Pancreas (tissue), 10 donors: ENCODE measurements around the gene FKBP6. TPM values are rescaled to one million over a fixed set of nuclear protein-coding genes. Genes with fewer than 3 reads are reported as not detected.
A peak's percentile ranks its signal among the peaks of the same experiment; 100 is the strongest.
"Not testable (repeated sequence)": the region's sequence is repeated elsewhere in the genome, so short reads cannot be mapped to it uniquely, and the experiment has no call there.

ENCODE experiments used
- ATAC-seq, 4 donors: fragments of 200-7000 bp; cut with Tn5 transposase; one replicate each; pipeline versions ENCODE4 v1.8.0 to v1.9.1; 2020; ENCODE audit warnings: mild to moderate bottlenecking in 4 of 4, moderate library complexity in 4 of 4
- DNase-seq, 6 donors: peaks; one replicate each; pipeline ENCODE4 v3.0.0-alpha.2; 2020
- FAIRE-seq: peaks from 2 replicates; lab custom pipeline; 2012; peaks lifted over from hg19 to GRCh38; lab: Jason Lieb, UNC
- H3K27ac ChIP-seq, 4 donors: fragments of 200-600 bp; sonication (generic); 1 replicate in 3 of 4; 2 replicates in 1 of 4; pipeline versions ENCODE4 v1.5.0 to v1.8.0; 2020
- H3K27me3 ChIP-seq, 4 donors: fragments of 200-600 bp; one replicate each; pipeline ENCODE4 v1.8.0; 2021
- H3K36me3 ChIP-seq, 3 donors: fragments of 200-600 bp; sonication (generic) in 1 of 3; one replicate each; pipeline versions ENCODE4 v1.5.0 to v1.8.0; 2020 to 2021
- H3K4me1 ChIP-seq, 3 donors: fragments of 200-600 bp; one replicate each; pipeline ENCODE4 v1.8.0; 2021
- H3K4me3 ChIP-seq, 4 donors: fragments of 200-600 bp; sonication (generic) in 2 of 4; one replicate each; pipeline versions ENCODE4 v1.5.0 to v1.8.0; 2020 to 2021
- H3K9me3 ChIP-seq, 4 donors: fragments of 200-600 bp; one replicate each; pipeline ENCODE4 v1.8.0; 2021
- CTCF ChIP-seq, 4 donors: fragments of 200-600 bp; sonication (generic) in 3 of 4; IDR thresholded peaks; one replicate each; pipeline versions ENCODE4 v1.5.0 to v1.8.0; 2021; ENCODE audit warnings: antibody characterized with exemption in 4 of 4
- WGBS, 2 donors: extraction: QIAGEN DNeasy Blood & Tissue Kit; methylation state at CpG; one replicate each; pipeline ENCODE4 v1.1.7; 2013; 5-methylcytosine and 5-hydroxymethylcytosine counted together
- intact Hi-C, 3 donors: fragments of 100-400 bp; cut with DNase I; formaldehyde crosslinking; loops; one replicate each; pipeline versions ENCODE4 v1.11.1 to v1.14.2; 2022
- polyA plus RNA-seq, 2 donors: library from polyadenylated mRNA; stranded (reverse); fragments of 200-250 nt; gene quantifications; one replicate each; pipeline ENCODE4 v1.2.3, GENCODE V29; 2013
- total RNA-seq, 6 donors: library from RNA; stranded (reverse); fragmentation: NEBNext Ultra II Directional in 4 of 6; extraction: Animal tissue kit (Norgen Biotek cat#: 25700) in 4 of 6; gene quantifications; one replicate each; pipeline versions ENCODE4 v1.2.1 to v1.2.4, GENCODE V29; 2021 to 2023
- donor health status: healthy with polysubstance abuse.
- donor health status: DM: no; HTN: no; CAD: no; lungs with moderate emphysema.
- donor health status: DM: no; HTN: no; CAD: no.
- donor health status: control.
- donor health status: control.
- donor health status: Bipolar disorder and iron deficiency.
- donor health status: DM: yes; HTN: yes; CAD: no.
- donor health status: DM: no; HTN: no; CAD: no.
- donor health status: DM: no; HTN: no; CAD: no.
- donor health status: DM: yes; HTN: yes; CAD: no.

Gene FKBP6
- total and polyA plus RNA-seq, 8 donors: 0.05 to 0.38 TPM; not detected in 6

GRCh38 chr7:73324081-73324845 lies 3.7 kb upstream of the FKBP6 start:
- FAIRE-seq, H3K9me3 ChIP-seq, intact Hi-C loops, H3K36me3 ChIP-seq, H3K27me3 ChIP-seq, H3K4me1 ChIP-seq: not testable (repeated sequence)
- TF ChIP-seq CTCF (IDR thresholded peaks at IDR 0.05): peak in 3 of 4 donors; percentile 20 to 31 (median 31)
- WGBS, 2 donors: 3 to 5% methylated on average over 29 to 31 of the region's 31 CpGs
- H3K27ac ChIP-seq: peak overlapping the region in 3 of 4 donors; percentile 22 to 73 (median 33)
- peak; percentile 53 to 78 (median 66) for ATAC-seq
- H3K4me3 ChIP-seq: peak overlapping the region in 3 of 4 donors; percentile 9 to 38 (median 29)
- DNase-seq: peak; percentile 58 to 80 (median 62)

- H3K9me3 ChIP-seq, FAIRE-seq, H3K4me3 ChIP-seq, intact Hi-C loops, H3K4me1 ChIP-seq, H3K36me3 ChIP-seq, H3K27me3 ChIP-seq: not testable (repeated sequence)
- peak; percentile 80 to 92 (median 82) for ATAC-seq
- 23 to 24% methylated on average over 6 of the region's 6 CpGs for WGBS, 2 donors
- peak in 5 of 6 donors; percentile 76 to 92 (median 84) for DNase-seq
- peak overlapping the region in 2 of 4 donors; percentile 22 to 68 for H3K27ac ChIP-seq
Measured at GRCh38 chr7:73325424-73325823, 2.5 kb upstream of the FKBP6 start.

- DNase-seq, H3K27me3 ChIP-seq, H3K4me3 ChIP-seq, H3K4me1 ChIP-seq, H3K36me3 ChIP-seq, FAIRE-seq, intact Hi-C loops, ATAC-seq, H3K27ac ChIP-seq, H3K9me3 ChIP-seq: not testable (repeated sequence)
- WGBS, 2 donors: 82 to 84% methylated on average over 7 to 11 of the region's 13 CpGs
Measured at GRCh38 chr7:73327449-73327848, 512 bp upstream of the FKBP6 start.

GRCh38 chr7:73328696-73329095 lies 735 bp downstream of the FKBP6 start:
- H3K9me3 ChIP-seq: no peaks in the 10 kb centered on the region
- H3K36me3 ChIP-seq: no peaks in the 10 kb centered on the region
- H3K4me1 ChIP-seq: peaks cover 0 to 6% (median under 1%) of the 10 kb centered on the region in 3 donors
- ATAC-seq: no peak
- no peak overlapping the region for H3K27ac ChIP-seq
- intact Hi-C loops: no loop called here
- TF ChIP-seq CTCF (IDR thresholded peaks at IDR 0.05): no peak
- FAIRE-seq: no peak
- no peak overlapping the region for H3K4me3 ChIP-seq
- H3K27me3 ChIP-seq: no peaks in the 10 kb centered on the region
- DNase-seq: no peak
- 93% methylated on average over 10 of the region's 10 CpGs for WGBS, 2 donors

- H3K36me3 ChIP-seq: no peaks in the 10 kb centered on the region
- DNase-seq (no peak), ATAC-seq (peak in 1 of 4 donors; percentile 38), FAIRE-seq (no peak)
- H3K4me1 ChIP-seq: peaks cover 0 to 3% (median 0%) of the 10 kb centered on the region in 3 donors
- H3K9me3 ChIP-seq: no peaks in the 10 kb centered on the region
- intact Hi-C loops: no loop called here
- no peak overlapping the region for H3K27ac ChIP-seq
- no peak for TF ChIP-seq CTCF (IDR thresholded peaks at IDR 0.05)
- H3K4me3 ChIP-seq: no peak overlapping the region
- WGBS, 2 donors: 68 to 73% methylated on average over 11 of the region's 11 CpGs
- H3K27me3 ChIP-seq: no peaks in the 10 kb centered on the region
Measured at GRCh38 chr7:73329861-73330581, 2.1 kb downstream of the FKBP6 start.
